IMR-90 (cell line): ENCODE data around the gene CD151. TPM values are rescaled to one million over a fixed set of nuclear protein-coding genes. Genes with fewer than 3 reads are reported as not detected.

Experiments used
- ATAC-seq: fragments of 200-7000 bp; cut with Tn5 transposase; 2 replicates; pipeline ENCODE4 v1.9.1; 2020; ENCODE audit warnings: low read depth, mild to moderate bottlenecking, moderate library complexity
- BruUV-seq: library from RNA; stranded (reverse); fragments of 400-500 nt; replicated peaks from 2 replicates; lab custom pipeline; 2021; lab: Mats Ljungman, UMichigan
- CTCF ChIA-PET: fragments of 300-600 bp; formaldehyde crosslinking; extraction: SDS; loops from one replicate; lab custom pipeline; 2021; ENCODE audit warnings: antibody characterized with exemption; lab: Yijun Ruan, JAX
- POLR2A ChIA-PET: fragments of 300-600 bp; sonication (Branson Sonifier 250); formaldehyde crosslinking; loops from one replicate; lab custom pipeline; 2022; ENCODE audit warnings: antibody characterized with exemption; ENCODE audit not compliant: unreplicated experiment; lab: Charles Lee
- DNase-seq: peaks from one replicate; pipeline ENCODE4 v3.0.0; 2013
- H2AFZ ChIP-seq: replicated peaks from 2 replicates; pipeline ENCODE3; 2013; ENCODE audit warnings: low read length, mild to moderate bottlenecking; ENCODE audit not compliant: poor library complexity
- H2AK5ac ChIP-seq: 2 replicates; pipeline ENCODE4 v1.6.1; 2013; ENCODE audit warnings: low read depth, low read length, inconsistent platforms
- H2AK9ac ChIP-seq: replicated peaks from 2 replicates; pipeline ENCODE3; 2013; ENCODE audit warnings: mild to moderate bottlenecking, low read depth, low read length, moderate library complexity; ENCODE audit not compliant: poor library complexity
- H2BK120ac ChIP-seq: 2 replicates; pipeline ENCODE4 v1.6.1; 2013; ENCODE audit warnings: low read depth, low read length, inconsistent platforms
- H2BK15ac ChIP-seq: 3 replicates; pipeline ENCODE4 v1.6.1; 2013; ENCODE audit warnings: low read depth, low read length, inconsistent platforms
- H2BK20ac ChIP-seq: 2 replicates; pipeline ENCODE4 v1.6.1; 2013; ENCODE audit warnings: low read depth, mild to moderate bottlenecking, inconsistent platforms, low read length, moderate library complexity
- H2BK5ac ChIP-seq: 2 replicates; pipeline ENCODE4 v1.6.1; 2013; ENCODE audit warnings: mild to moderate bottlenecking, low read depth, low read length, inconsistent platforms; ENCODE audit not compliant: poor library complexity, severe bottlenecking
- H3K14ac ChIP-seq: replicated peaks from 2 replicates; pipeline ENCODE4 v1.6.1; 2013; ENCODE audit warnings: low read depth, low read length, inconsistent platforms
- H3K18ac ChIP-seq: 2 replicates; pipeline ENCODE4 v1.6.1; 2013; ENCODE audit warnings: low read depth, low read length, control low read depth
- H3K23ac ChIP-seq: 2 replicates; pipeline ENCODE4 v1.6.1; 2013; ENCODE audit warnings: low read depth, low read length, inconsistent platforms
- H3K27ac ChIP-seq: 2 replicates; pipeline ENCODE4 v1.5.1; 2013; ENCODE audit warnings: mild to moderate bottlenecking, control low read depth, low read length; ENCODE audit not compliant: insufficient read depth
- H3K27me3 ChIP-seq: 2 replicates; pipeline ENCODE4 v1.6.1; 2013; ENCODE audit warnings: low read length; ENCODE audit not compliant: control insufficient read depth, insufficient read depth
- H3K36me3 ChIP-seq: 2 replicates; pipeline ENCODE4 v1.6.1; 2013; ENCODE audit warnings: low read length, mixed read lengths; ENCODE audit not compliant: control insufficient read depth, insufficient read depth
- H3K4ac ChIP-seq: 2 replicates; pipeline ENCODE4 v1.6.1; 2013; ENCODE audit warnings: low read depth, low read length, inconsistent platforms
- H3K4me1 ChIP-seq: 2 replicates; pipeline ENCODE4 v1.6.1; 2013; ENCODE audit warnings: low read length, mixed read lengths; ENCODE audit not compliant: control insufficient read depth, insufficient read depth
- H3K4me2 ChIP-seq: 2 replicates; pipeline ENCODE4 v1.6.1; 2013; ENCODE audit warnings: low read depth, mild to moderate bottlenecking, control low read depth, low read length, moderate library complexity
- H3K4me3 ChIP-seq: 2 replicates; pipeline ENCODE4 v1.5.1; 2013; ENCODE audit warnings: low read depth, mild to moderate bottlenecking, control low read depth, low read length, moderate library complexity; ENCODE audit not compliant: insufficient read depth
- H3K56ac ChIP-seq: 2 replicates; pipeline ENCODE4 v1.6.1; 2013; ENCODE audit warnings: low read length, inconsistent platforms; ENCODE audit not compliant: insufficient read depth; ENCODE audit errors: extremely low read depth
- H3K79me1 ChIP-seq, 2 experiments: 2 replicates each; pipeline ENCODE4 v1.6.1; 2013; ENCODE audit warnings: low read length in 2 of 2, inconsistent platforms in 1 of 2, low read depth in 1 of 2
- H3K9ac ChIP-seq: 2 replicates; pipeline ENCODE4 v1.6.1; 2013; ENCODE audit warnings: low read depth, low read length, control low read depth
- H3K9me1 ChIP-seq: 2 replicates; pipeline ENCODE4 v1.6.1; 2013; ENCODE audit warnings: low read length, inconsistent platforms; ENCODE audit not compliant: insufficient read depth
- H3K9me3 ChIP-seq: 2 replicates; pipeline ENCODE4 v1.6.1; 2013; ENCODE audit warnings: low read length; ENCODE audit not compliant: control insufficient read depth, insufficient read depth
- H4K20me1 ChIP-seq: 2 replicates; pipeline ENCODE4 v1.6.1; 2013; ENCODE audit warnings: low read length, inconsistent platforms; ENCODE audit not compliant: insufficient read depth
- H4K5ac ChIP-seq: 2 replicates; pipeline ENCODE4 v1.6.1; 2013; ENCODE audit warnings: mild to moderate bottlenecking, low read depth, low read length, control low read depth
- H4K8ac ChIP-seq, 2 experiments: 2 replicates each; pipeline ENCODE4 v1.6.1; 2013; ENCODE audit warnings: low read depth in 2 of 2, low read length in 2 of 2, control low read depth in 1 of 2, inconsistent platforms in 1 of 2
- H4K91ac ChIP-seq: 2 replicates; pipeline ENCODE4 v1.6.1; 2013; ENCODE audit warnings: low read depth, low read length, inconsistent platforms; ENCODE audit not compliant: insufficient read depth
- CEBPB ChIP-seq: IDR thresholded peaks from 2 replicates; pipeline ENCODE4 v1.6.1; 2012; ENCODE audit warnings: low read depth, low read length, improper control_type of control experiment
- CHD1 ChIP-seq: IDR thresholded peaks from 2 replicates; pipeline ENCODE4 v1.6.1; 2012; ENCODE audit warnings: low read depth, low read length, improper control_type of control experiment
- CTCF ChIP-seq: conservative IDR thresholded peaks from 2 replicates; pipeline ENCODE4 v1.5.1; 2012; ENCODE audit warnings: mild to moderate bottlenecking, low read depth, low read length, improper control_type of control experiment
- FOS ChIP-seq: fragments of 150-350 bp; IDR thresholded peaks from 2 replicates; pipeline ENCODE4 v1.6.1; 2016; ENCODE audit warnings: low read depth, low read length
- MAFK ChIP-seq: IDR thresholded peaks from 2 replicates; pipeline ENCODE4 v1.6.1; 2012; ENCODE audit warnings: low read depth, low read length, improper control_type of control experiment
- MAZ ChIP-seq: IDR thresholded peaks from 2 replicates; pipeline ENCODE4 v1.6.1; 2012; ENCODE audit warnings: low read depth, mild to moderate bottlenecking, low read length, improper control_type of control experiment, moderate library complexity, borderline replicate concordance
- NFE2L2 ChIP-seq: fragments of 150-350 bp; IDR thresholded peaks from 2 replicates; pipeline ENCODE4 v1.6.1; 2016; ENCODE audit warnings: low read depth, mild to moderate bottlenecking, low read length
- POLR2A ChIP-seq: IDR thresholded peaks from 2 replicates; pipeline ENCODE4 v1.6.1; 2012; ENCODE audit warnings: mild to moderate bottlenecking, low read depth, low read length
- RAD21 ChIP-seq: IDR thresholded peaks from 2 replicates; pipeline ENCODE4 v1.6.1; 2012; ENCODE audit warnings: low read length, improper control_type of control experiment
- RCOR1 ChIP-seq: IDR thresholded peaks from 2 replicates; pipeline ENCODE4 v1.6.1; 2012; ENCODE audit warnings: mild to moderate bottlenecking, low read length, improper control_type of control experiment; ENCODE audit not compliant: insufficient replicate concordance
- RFX5 ChIP-seq: IDR thresholded peaks from 2 replicates; pipeline ENCODE4 v1.8.0; 2012; ENCODE audit warnings: low read depth, mild to moderate bottlenecking, low read length, moderate library complexity
- USF2 ChIP-seq: fragments of 150-350 bp; IDR thresholded peaks from 2 replicates; pipeline ENCODE4 v1.6.1; 2017; ENCODE audit warnings: mild to moderate bottlenecking, antibody characterized with exemption, low read length, low read depth
- WGBS, 2 experiments: methylation state at CpG; one replicate each; pipeline versions ENCODE4 v1.1.5 to v1.1.7; 2013; ENCODE audit warnings: missing lambda C conversion rate in 2 of 2; ENCODE audit not compliant: insufficient read length in 1 of 2; ENCODE audit errors: extremely low coverage in 2 of 2; 5-methylcytosine and 5-hydroxymethylcytosine counted together
- dilution Hi-C: fragments of 300-500 bp; cut with HindIII; formaldehyde crosslinking; loops from one replicate; pipeline ENCODE4 v1.14.3; 2018; ENCODE audit warnings: low sequenced_read_pairs; ENCODE audit not compliant: unreplicated experiment
- in situ Hi-C: fragments of 300-500 bp; cut with MboI; formaldehyde crosslinking; loops from 3 replicates; pipeline ENCODE4 v1.14.3; 2019; ENCODE audit warnings: low sequenced_read_pairs, inconsistent platforms, mixed read lengths
- intact Hi-C: fragments of 100-400 bp; cut with micrococcal nuclease; formaldehyde crosslinking; loops from 2 replicates; pipeline ENCODE4 v1.10.0; 2022
- polyA plus RNA-seq, 3 experiments: library from polyadenylated mRNA; depleted of rRNA; stranded (reverse); fragments of >200 nt; gene quantifications; 2 replicates each; pipeline ENCODE4 v1.2.3, GENCODE V29; 2012; ENCODE audit warnings: low replicate concordance in 1 of 3
- total RNA-seq: library from RNA; depleted of rRNA; stranded (reverse); fragments of >200 nt; gene quantifications from 2 replicates; pipeline ENCODE4 v1.2.3, GENCODE V29; 2012
- TF ChIP-seq, protein P1 (sequence below): fragments of 150-350 bp; IDR thresholded peaks from 2 replicates; pipeline ENCODE4 v1.6.1; 2016; ENCODE audit warnings: low read depth, mild to moderate bottlenecking, low read length, moderate library complexity, borderline replicate concordance

The CD151 gene
- total and polyA plus RNA-seq, 2 of the 4 experiments (the other 2 are of a cell fraction): 1,150 to 1,267 TPM

- peak overlapping the region; percentile 93 for H4K91ac ChIP-seq
- peak overlapping the region; percentile 79 for H2AFZ ChIP-seq
- peak overlapping the region; percentile 90 for H3K18ac ChIP-seq
- in situ Hi-C loops: no loop called here
- ChIA-PET CTCF (no interaction called here), POLR2A (interaction anchor here (1.0 to 1.6 kb wide), 2 partner anchors 10 to 15 kb away, joined by 6 to 12 read pairs; no protein-coding TSS in a partner anchor)
- peak overlapping the region; percentile 80 for H3K9ac ChIP-seq
- peak overlapping the region; percentile 92 for H3K4me2 ChIP-seq
- BruUV-seq: no TSS peak
- peak overlapping the region; percentile 88; the same call in 2 of the 3 replicates for H2BK15ac ChIP-seq
- H2BK20ac ChIP-seq: peak overlapping the region; percentile 92
- peak; percentile 30 for ATAC-seq
- peaks cover 23 to 68% of the 10 kb centered on the region in 2 experiments; a peak in 3 of 4 replicates for H3K79me1 ChIP-seq
- H3K4ac ChIP-seq: peak overlapping the region; percentile 96
- no peaks in the 10 kb centered on the region for H3K9me3 ChIP-seq
- peak overlapping the region; percentile 90 for H3K23ac ChIP-seq
- peak overlapping the region; percentile 95 for H2BK120ac ChIP-seq
- dilution Hi-C loops: no loop called here
- H3K4me1 ChIP-seq: peaks cover 40% of the 10 kb centered on the region
- H4K8ac ChIP-seq: peak overlapping the region; percentile 32 to 91; a peak in 3 of 4 replicates
- H4K20me1 ChIP-seq: peaks cover 43% of the 10 kb centered on the region
- peak overlapping the region; percentile 70 for H3K56ac ChIP-seq
- peak overlapping the region; percentile 98 for H3K4me3 ChIP-seq
- intact Hi-C loops: loop anchor here (10.0 kb wide), 1 partner anchor 210 kb away; no protein-coding TSS in a partner anchor
- H2AK9ac ChIP-seq: peak overlapping the region; percentile 100
- peak overlapping the region; percentile 98 for H3K27ac ChIP-seq
- no peaks in the 10 kb centered on the region for H3K27me3 ChIP-seq
- peak overlapping the region; percentile 99 for H3K14ac ChIP-seq
- H3K36me3 ChIP-seq: peaks cover 14% of the 10 kb centered on the region
- WGBS, 2 experiments: 27% methylated on average over 5 of the region's 31 CpGs; no CpG with 5 or more reads in 1 of the 2 experiments
- H2AK5ac ChIP-seq: peak overlapping the region; percentile 100
- peak overlapping the region; percentile 92 for H4K5ac ChIP-seq
- H3K9me1 ChIP-seq: peaks cover 19% of the 10 kb centered on the region
- peak; percentile 87 for DNase-seq
- H2BK5ac ChIP-seq: peak overlapping the region; percentile 100
- TF ChIP-seq, protein P1, sequence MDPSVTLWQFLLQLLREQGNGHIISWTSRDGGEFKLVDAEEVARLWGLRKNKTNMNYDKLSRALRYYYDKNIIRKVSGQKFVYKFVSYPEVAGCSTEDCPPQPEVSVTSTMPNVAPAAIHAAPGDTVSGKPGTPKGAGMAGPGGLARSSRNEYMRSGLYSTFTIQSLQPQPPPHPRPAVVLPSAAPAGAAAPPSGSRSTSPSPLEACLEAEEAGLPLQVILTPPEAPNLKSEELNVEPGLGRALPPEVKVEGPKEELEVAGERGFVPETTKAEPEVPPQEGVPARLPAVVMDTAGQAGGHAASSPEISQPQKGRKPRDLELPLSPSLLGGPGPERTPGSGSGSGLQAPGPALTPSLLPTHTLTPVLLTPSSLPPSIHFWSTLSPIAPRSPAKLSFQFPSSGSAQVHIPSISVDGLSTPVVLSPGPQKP: no peak
- no peak for TF ChIP-seq RCOR1
- no peak for TF ChIP-seq CTCF
- TF ChIP-seq POLR2A: peak; percentile 53; the same call in 1 of the 2 replicates
- TF ChIP-seq RFX5: no peak
- TF ChIP-seq CEBPB: no peak
- TF ChIP-seq USF2: peak; percentile 51; the same call in 1 of the 2 replicates
- TF ChIP-seq MAFK: no peak
- no peak for TF ChIP-seq NFE2L2
- TF ChIP-seq MAZ: peak; percentile 83
- no peak for TF ChIP-seq RAD21
- no peak for TF ChIP-seq FOS
- TF ChIP-seq CHD1: no peak
These were observed 12.2 kb downstream of the CD151 start for GRCh38 chr11:844693-845644.
